HepG2 (cell line): ENCODE results near the gene ISG20L2. TPM values are rescaled to one million over a fixed set of nuclear protein-coding genes. Genes with fewer than 3 reads are reported as not detected.

Experiments
- ARNT2 ChIP-seq: sonication (generic); formaldehyde crosslinking; IDR thresholded peaks from 2 replicates; pipeline ENCODE4 v1.8.0; 2022; ENCODE audit warnings: mild to moderate bottlenecking, low read depth, missing genetic modification reagents, moderate library complexity
- DBP ChIP-seq: sonication (generic); formaldehyde crosslinking; IDR thresholded peaks from 2 replicates; pipeline ENCODE4 v1.4.0; 2020; ENCODE audit warnings: missing genetic modification reagents; ENCODE audit errors: not compliant biosample characterization
- ELF1 ChIP-seq: sonication (generic); formaldehyde crosslinking; IDR thresholded peaks from 2 replicates; pipeline ENCODE4 v1.4.0; 2020; ENCODE audit warnings: missing genetic modification reagents
- FOSL2 ChIP-seq: sonication (generic); formaldehyde crosslinking; IDR thresholded peaks from 2 replicates; pipeline ENCODE4 v1.4.0; 2020; ENCODE audit warnings: missing genetic modification reagents
- FOXM1 ChIP-seq: sonication (generic); formaldehyde crosslinking; IDR thresholded peaks from 2 replicates; pipeline ENCODE4 v1.5.0; 2020; ENCODE audit warnings: missing genetic modification reagents
- GABPA ChIP-seq, 2 experiments: IDR thresholded peaks; 2 replicates each; pipeline ENCODE4 v1.6.1; 2011 to 2016; ENCODE audit warnings: low read depth in 2 of 2, low read length in 1 of 2, missing biosample characterization in 1 of 2, missing genetic modification characterization in 1 of 2
- HOXA3 ChIP-seq: sonication (generic); formaldehyde crosslinking; IDR thresholded peaks from 2 replicates; pipeline ENCODE4 v1.5.0; 2020; ENCODE audit warnings: missing genetic modification reagents
- KDM5B ChIP-seq: sonication (generic); formaldehyde crosslinking; IDR thresholded peaks from 2 replicates; pipeline ENCODE4 v1.4.0; 2020; ENCODE audit warnings: missing genetic modification reagents, mild to moderate bottlenecking, borderline replicate concordance
- MAZ ChIP-seq, 2 experiments: sonication (generic) in 1 of 2; formaldehyde crosslinking in 1 of 2; IDR thresholded peaks; 2 replicates each; pipeline versions ENCODE4 v1.5.0 to v1.6.1; 2012 to 2020; ENCODE audit warnings: low read depth in 2 of 2, mild to moderate bottlenecking in 2 of 2, borderline replicate concordance in 1 of 2, improper control_type of control experiment in 1 of 2, low read length in 1 of 2, missing genetic modification reagents in 1 of 2, moderate library complexity in 1 of 2
- MYNN ChIP-seq: sonication (generic); formaldehyde crosslinking; IDR thresholded peaks from 2 replicates; pipeline ENCODE4 v1.4.0; 2020; ENCODE audit warnings: mild to moderate bottlenecking, low read depth, missing genetic modification reagents
- NR2F2 ChIP-seq: IDR thresholded peaks from 2 replicates; pipeline ENCODE4 v1.6.1; 2012; ENCODE audit warnings: low read depth, inconsistent platforms, borderline replicate concordance
- NRL ChIP-seq: sonication (generic); formaldehyde crosslinking; IDR thresholded peaks from 2 replicates; pipeline ENCODE4 v1.5.0; 2020; ENCODE audit warnings: missing genetic modification reagents, mild to moderate bottlenecking, moderate library complexity, borderline replicate concordance
- PBX3 ChIP-seq: sonication (generic); formaldehyde crosslinking; IDR thresholded peaks from 2 replicates; pipeline ENCODE4 v1.8.1; 2023; ENCODE audit warnings: missing genetic modification reagents, inconsistent platforms, borderline replicate concordance
- RELA ChIP-seq: sonication (generic); formaldehyde crosslinking; IDR thresholded peaks from 2 replicates; pipeline ENCODE4 v1.4.0; 2020; ENCODE audit warnings: missing genetic modification reagents
- RXRA ChIP-seq: sonication (generic); formaldehyde crosslinking; IDR thresholded peaks from 2 replicates; pipeline ENCODE4 v1.5.1; 2020; ENCODE audit warnings: missing genetic modification reagents
- THAP11 ChIP-seq: IDR thresholded peaks from 2 replicates; pipeline ENCODE4 v1.6.1; 2016; ENCODE audit warnings: missing biosample characterization, missing genetic modification reagents
- ZC3H13 ChIP-seq: sonication (generic); formaldehyde crosslinking; IDR thresholded peaks from 2 replicates; pipeline ENCODE4 v1.8.1; 2023; ENCODE audit warnings: mild to moderate bottlenecking, missing genetic modification reagents, moderate library complexity
- ZEB1 ChIP-seq: IDR thresholded peaks from 2 replicates; pipeline ENCODE4 v1.6.1; 2012; ENCODE audit warnings: mild to moderate bottlenecking, low read depth, inconsistent platforms; ENCODE audit not compliant: insufficient replicate concordance
- ZNF263 ChIP-seq: sonication (generic); formaldehyde crosslinking; IDR thresholded peaks from 2 replicates; pipeline ENCODE4 v1.4.0; 2020; ENCODE audit warnings: missing genetic modification reagents
- ZNF274 ChIP-seq: sonication (generic); formaldehyde crosslinking; IDR thresholded peaks from 2 replicates; pipeline ENCODE4 v1.5.1; 2020; ENCODE audit warnings: mild to moderate bottlenecking, missing genetic modification reagents
- ZNF276 ChIP-seq: sonication (generic); formaldehyde crosslinking; IDR thresholded peaks from 2 replicates; pipeline ENCODE4 v1.4.0; 2020; ENCODE audit warnings: mild to moderate bottlenecking, low read depth, missing genetic modification reagents
- ZNF451 ChIP-seq: sonication (generic); formaldehyde crosslinking; IDR thresholded peaks from 2 replicates; pipeline ENCODE4 v1.5.0; 2020; ENCODE audit warnings: mild to moderate bottlenecking, missing genetic modification reagents
- ZNF605 ChIP-seq: sonication (generic); formaldehyde crosslinking; IDR thresholded peaks from 2 replicates; pipeline ENCODE4 v1.8.0; 2022; ENCODE audit warnings: mild to moderate bottlenecking, missing genetic modification reagents
- ZNF629 ChIP-seq: sonication (generic); formaldehyde crosslinking; conservative IDR thresholded peaks from 2 replicates; pipeline ENCODE4 v1.5.0; 2020; ENCODE audit warnings: missing genetic modification reagents
- ZNF746 ChIP-seq: sonication (generic); formaldehyde crosslinking; IDR thresholded peaks from 2 replicates; pipeline ENCODE4 v1.8.0; 2022; ENCODE audit warnings: mild to moderate bottlenecking, missing genetic modification reagents
- polyA plus RNA-seq, 8 experiments: library from polyadenylated mRNA; depleted of rRNA in 3 of 8; stranded (reverse) in 7 of 8; unstranded in 1 of 8; fragments of >200 nt; fragmentation: Illumina TruSeq in 4 of 8; extraction: Trizol in 4 of 8; gene quantifications; 2 replicates each; pipeline versions ENCODE4 v1.2.1 to v1.2.3, GENCODE V29; 2011 to 2016; ENCODE audit warnings: low read depth in 4 of 8, missing spikeins in 1 of 8, mixed read lengths in 1 of 8; ENCODE audit not compliant: insufficient read depth in 1 of 8
- total RNA-seq, 5 experiments: library from RNA; depleted of rRNA; stranded (reverse); fragments of >200 nt; fragmentation: Illumina TruSeq; extraction: Trizol; gene quantifications; 2 replicates each; pipeline ENCODE4 v1.2.3, GENCODE V29; 2016; ENCODE audit warnings: low read depth in 1 of 5

Gene ISG20L2
- total and polyA plus RNA-seq, 2 of the 13 experiments (the other 11 are each of a cell fraction or from before 2014, with no cell fraction given) = 19.8 to 21.3 TPM

GRCh38 chr1:156748670-156749418 lies 20.3 kb upstream of the ISG20L2 start (continued):
- no peak for TF ChIP-seq ZNF276 (CRISPR knock-in tag)
- 0 out of 2 replicates have a peak, but pooled peaks have one; percentile 18 for TF ChIP-seq ARNT2 (CRISPR knock-in tag)
- peak; percentile 17; the same call in 1 of the 2 replicates for TF ChIP-seq FOSL2
- TF ChIP-seq ZNF629 (CRISPR knock-in tag) = no peak
- peak; percentile 20; the same call in 1 of the 2 replicates for TF ChIP-seq ELF1 (CRISPR knock-in tag)
- TF ChIP-seq KDM5B (CRISPR knock-in tag) = 0 out of 2 replicates have a peak, but pooled peaks have one; percentile 28
- TF ChIP-seq GABPA (IDR thresholded peaks at IDR 0.05; ENCODE audit: low read depth, low read length) = peak; percentile 55
- peak; percentile 82 for TF ChIP-seq GABPA (CRISPR knock-in tag; IDR thresholded peaks at IDR 0.05; ENCODE audit: low read depth)
- no peak for TF ChIP-seq ZNF451
- peak; percentile 74 for TF ChIP-seq THAP11 (CRISPR knock-in tag)
- TF ChIP-seq NR2F2 = 0 out of 2 replicates have a peak, but pooled peaks have one; percentile 43
- no peak for TF ChIP-seq MAZ (IDR thresholded peaks at IDR 0.05; ENCODE audit: borderline replicate concordance, low read depth, low read length)
- TF ChIP-seq MAZ (CRISPR knock-in tag; IDR thresholded peaks at IDR 0.05; ENCODE audit: low read depth) = 0 out of 2 replicates have a peak, but pooled peaks have one; percentile 49
- no peak for TF ChIP-seq FOXM1
- TF ChIP-seq ZNF274 (CRISPR knock-in tag) = no peak
- TF ChIP-seq DBP (CRISPR knock-in tag) = no peak
- TF ChIP-seq RXRA (CRISPR knock-in tag) = peak; percentile 43; the same call in 1 of the 2 replicates
- TF ChIP-seq ZC3H13 (CRISPR knock-in tag) = no peak
- TF ChIP-seq HOXA3 (CRISPR knock-in tag) = peak; percentile 52; the same call in 1 of the 2 replicates
- TF ChIP-seq PBX3 (CRISPR knock-in tag) = no peak
- TF ChIP-seq MYNN = no peak
- TF ChIP-seq NRL = peak; percentile 56; the same call in 1 of the 2 replicates
- TF ChIP-seq ZEB1 = peak; percentile 52
- 0 out of 2 replicates have a peak, but pooled peaks have one; percentile 19 for TF ChIP-seq ZNF605
- TF ChIP-seq ZNF746 (CRISPR knock-in tag) = 0 out of 2 replicates have a peak, but pooled peaks have one; percentile 42
- no peak for TF ChIP-seq RELA (CRISPR knock-in tag)
- TF ChIP-seq ZNF263 (CRISPR knock-in tag) = 0 out of 2 replicates have a peak, but pooled peaks have one; percentile 29
